ENCODE data around the gene MT3.

MT3 gene

DNA sequence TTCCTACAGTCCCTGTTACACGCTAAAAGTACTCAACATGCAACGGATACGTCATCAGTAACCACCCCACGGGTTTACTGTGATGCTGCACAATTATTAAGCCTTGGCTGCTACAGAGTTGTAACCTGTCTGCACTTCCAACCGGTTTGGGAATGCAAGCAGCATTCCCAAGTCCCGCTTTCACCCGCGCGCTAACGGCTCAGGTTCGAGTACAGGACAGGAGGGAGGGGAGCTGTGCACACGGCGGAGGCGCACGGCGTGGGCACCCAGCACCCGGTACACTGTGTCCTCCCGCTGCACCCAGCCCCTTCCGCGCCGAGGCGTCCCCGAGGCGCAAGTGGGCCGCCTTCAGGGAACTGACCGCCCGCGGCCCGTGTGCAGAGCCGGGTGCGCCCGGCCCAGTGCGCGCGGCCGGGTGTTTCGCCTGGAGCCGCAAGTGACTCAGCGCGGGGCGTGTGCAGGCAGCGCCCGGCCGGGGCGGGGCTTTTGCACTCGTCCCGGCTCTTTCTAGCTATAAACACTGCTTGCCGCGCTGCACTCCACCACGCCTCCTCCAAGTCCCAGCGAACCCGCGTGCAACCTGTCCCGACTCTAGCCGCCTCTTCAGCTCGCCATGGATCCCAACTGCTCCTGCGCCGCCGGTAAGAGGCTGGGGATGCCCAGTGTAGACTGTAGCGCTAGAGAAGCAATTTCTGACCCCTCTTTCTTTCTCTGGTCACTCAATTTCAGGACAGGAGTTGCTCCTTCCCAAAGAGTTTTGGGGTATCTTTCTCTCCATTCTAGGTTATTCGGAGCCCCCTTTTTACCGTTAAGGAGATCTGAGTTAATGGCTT, 18.9 kb downstream of the MT3 start, which contains the start of gene MT2A:
TSS of gene MT2A (plus strand) at position 542 of the 833 bp plus-strand sequence. CDS start at position 614, 72 bp downstream.
- peak within 1 kb of the TSS; percentile 59 for H3K4me3 ChIP-seq (ENCODE audit: low read depth, low read length)
- TF ChIP-seq, protein P1, sequence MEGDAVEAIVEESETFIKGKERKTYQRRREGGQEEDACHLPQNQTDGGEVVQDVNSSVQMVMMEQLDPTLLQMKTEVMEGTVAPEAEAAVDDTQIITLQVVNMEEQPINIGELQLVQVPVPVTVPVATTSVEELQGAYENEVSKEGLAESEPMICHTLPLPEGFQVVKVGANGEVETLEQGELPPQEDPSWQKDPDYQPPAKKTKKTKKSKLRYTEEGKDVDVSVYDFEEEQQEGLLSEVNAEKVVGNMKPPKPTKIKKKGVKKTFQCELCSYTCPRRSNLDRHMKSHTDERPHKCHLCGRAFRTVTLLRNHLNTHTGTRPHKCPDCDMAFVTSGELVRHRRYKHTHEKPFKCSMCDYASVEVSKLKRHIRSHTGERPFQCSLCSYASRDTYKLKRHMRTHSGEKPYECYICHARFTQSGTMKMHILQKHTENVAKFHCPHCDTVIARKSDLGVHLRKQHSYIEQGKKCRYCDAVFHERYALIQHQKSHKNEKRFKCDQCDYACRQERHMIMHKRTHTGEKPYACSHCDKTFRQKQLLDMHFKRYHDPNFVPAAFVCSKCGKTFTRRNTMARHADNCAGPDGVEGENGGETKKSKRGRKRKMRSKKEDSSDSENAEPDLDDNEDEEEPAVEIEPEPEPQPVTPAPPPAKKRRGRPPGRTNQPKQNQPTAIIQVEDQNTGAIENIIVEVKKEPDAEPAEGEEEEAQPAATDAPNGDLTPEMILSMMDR (IDR thresholded peaks at IDR 0.05; ENCODE audit: control insufficient read depth, extremely low read depth, insufficient read depth): no peak
- peak; percentile 92 for DNase-seq (ENCODE audit: low read depth)

DNA sequence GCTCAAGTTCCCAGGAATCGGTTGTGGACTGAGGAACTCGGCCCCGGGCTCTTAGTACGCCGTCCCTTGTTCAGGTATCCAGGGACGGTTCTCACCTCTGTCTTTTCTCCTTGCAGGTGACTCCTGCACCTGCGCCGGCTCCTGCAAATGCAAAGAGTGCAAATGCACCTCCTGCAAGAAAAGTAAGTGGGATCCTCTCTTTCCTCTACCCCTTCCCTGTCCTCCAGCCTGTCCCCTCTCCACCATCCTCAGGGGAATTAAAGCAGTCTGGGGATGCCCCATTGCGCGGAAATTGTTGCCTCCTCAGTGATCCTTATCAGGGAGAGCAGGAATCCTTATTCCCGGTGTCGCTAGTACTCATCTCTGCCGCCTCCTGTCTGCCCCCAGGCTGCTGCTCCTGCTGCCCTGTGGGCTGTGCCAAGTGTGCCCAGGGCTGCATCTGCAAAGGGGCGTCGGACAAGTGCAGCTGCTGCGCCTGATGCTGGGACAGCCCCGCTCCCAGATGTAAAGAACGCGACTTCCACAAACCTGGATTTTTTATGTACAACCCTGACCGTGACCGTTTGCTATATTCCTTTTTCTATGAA, 19.6 kb downstream of the MT3 start:
- TF ChIP-seq, protein P1 (IDR thresholded peaks at IDR 0.05; ENCODE audit: control insufficient read depth, extremely low read depth, insufficient read depth): peak; percentile 21
- no peak for DNase-seq (ENCODE audit: low read depth)
- peak overlapping the region; percentile 59 for H3K4me3 ChIP-seq (ENCODE audit: low read depth, low read length)

DNA sequence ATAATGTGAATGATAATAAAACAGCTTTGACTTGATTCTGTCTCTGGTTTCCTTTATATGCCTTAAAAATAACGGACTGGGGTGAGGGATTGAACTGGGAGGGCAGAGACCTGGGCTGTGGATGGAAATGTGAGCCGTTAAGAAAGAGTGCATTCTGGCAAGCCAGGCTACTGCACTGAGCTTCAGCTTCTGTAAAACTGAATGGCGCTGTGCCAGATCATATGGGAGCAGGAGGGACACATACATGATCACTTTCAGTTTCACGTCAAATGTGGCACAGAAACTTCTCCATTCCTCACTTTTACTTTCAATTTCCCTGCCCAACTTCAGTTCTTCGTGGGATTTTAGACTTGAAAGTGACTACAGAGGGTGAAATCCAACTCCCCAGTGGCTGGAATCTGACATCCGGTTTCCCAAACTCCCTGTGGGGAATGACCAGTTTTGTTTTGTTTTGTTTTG, 20.2 kb downstream of the MT3 start:
- DNase-seq (ENCODE audit: low read depth): no peak
- H3K4me3 ChIP-seq (ENCODE audit: low read depth, low read length): peak overlapping the region; percentile 59
- TF ChIP-seq, protein P1 (IDR thresholded peaks at IDR 0.05; ENCODE audit: control insufficient read depth, extremely low read depth, insufficient read depth): no peak

DNA sequence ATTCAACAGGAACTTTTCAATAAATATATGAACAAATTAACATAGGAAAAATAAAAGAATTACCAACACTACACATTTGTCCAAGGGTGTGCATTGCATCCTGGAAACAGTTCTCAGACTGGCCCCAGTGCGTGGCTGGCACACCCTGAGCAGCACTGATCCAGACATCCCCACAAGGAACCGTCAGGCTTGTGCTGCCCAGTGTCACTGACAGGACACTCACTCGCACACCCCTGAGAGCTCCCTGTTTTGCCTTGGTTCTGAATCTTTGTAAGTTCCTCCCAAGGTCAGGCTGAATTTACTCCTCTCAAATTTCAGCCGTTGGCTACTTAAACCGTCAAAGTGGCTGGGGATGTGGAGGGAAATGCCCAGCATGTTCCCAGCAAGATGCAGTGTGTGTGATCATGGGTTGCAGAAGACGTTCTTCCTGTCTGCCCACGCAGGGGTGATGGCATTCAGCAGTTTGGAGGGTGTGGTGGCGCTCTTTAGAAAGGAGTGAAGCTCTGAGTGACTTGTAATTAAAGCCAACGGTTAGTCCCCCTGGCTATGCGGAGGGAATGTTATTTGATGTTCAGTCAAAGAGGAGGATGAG, 20.8 kb downstream of the MT3 start:
- no peak overlapping the region for H3K4me3 ChIP-seq (ENCODE audit: low read depth, low read length)
- TF ChIP-seq, protein P1 (IDR thresholded peaks at IDR 0.05; ENCODE audit: control insufficient read depth, extremely low read depth, insufficient read depth): no peak
- no peak for DNase-seq (ENCODE audit: low read depth)

DNA sequence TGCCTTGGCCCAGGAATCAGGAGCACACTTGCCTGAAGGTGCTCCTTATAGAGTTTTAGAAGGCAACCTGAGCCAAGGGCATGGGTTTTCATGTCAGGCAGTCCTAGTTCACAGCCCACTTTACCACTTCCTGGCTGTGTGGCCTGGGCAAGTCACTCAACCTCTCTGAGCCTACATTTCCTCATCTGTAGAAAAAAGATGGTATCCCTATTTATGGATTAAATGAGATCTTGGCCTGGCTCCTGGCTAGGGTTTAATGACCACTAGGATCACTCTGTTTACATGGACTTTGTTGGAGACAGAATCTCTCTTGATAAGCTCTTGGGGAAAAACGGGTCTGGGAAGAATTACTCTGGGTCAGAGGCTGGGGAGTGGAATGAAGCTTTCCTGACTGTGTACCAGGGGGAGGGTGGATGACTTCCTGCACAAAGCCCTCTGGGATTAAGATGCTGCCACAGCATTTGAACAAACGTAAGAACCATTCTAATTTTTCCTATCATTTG, 21.3 kb downstream of the MT3 start:
- no peak overlapping the region for H3K4me3 ChIP-seq (ENCODE audit: low read depth, low read length)
- TF ChIP-seq, protein P1 (IDR thresholded peaks at IDR 0.05; ENCODE audit: control insufficient read depth, extremely low read depth, insufficient read depth): no peak
- no peak for DNase-seq (ENCODE audit: low read depth)

DNA sequence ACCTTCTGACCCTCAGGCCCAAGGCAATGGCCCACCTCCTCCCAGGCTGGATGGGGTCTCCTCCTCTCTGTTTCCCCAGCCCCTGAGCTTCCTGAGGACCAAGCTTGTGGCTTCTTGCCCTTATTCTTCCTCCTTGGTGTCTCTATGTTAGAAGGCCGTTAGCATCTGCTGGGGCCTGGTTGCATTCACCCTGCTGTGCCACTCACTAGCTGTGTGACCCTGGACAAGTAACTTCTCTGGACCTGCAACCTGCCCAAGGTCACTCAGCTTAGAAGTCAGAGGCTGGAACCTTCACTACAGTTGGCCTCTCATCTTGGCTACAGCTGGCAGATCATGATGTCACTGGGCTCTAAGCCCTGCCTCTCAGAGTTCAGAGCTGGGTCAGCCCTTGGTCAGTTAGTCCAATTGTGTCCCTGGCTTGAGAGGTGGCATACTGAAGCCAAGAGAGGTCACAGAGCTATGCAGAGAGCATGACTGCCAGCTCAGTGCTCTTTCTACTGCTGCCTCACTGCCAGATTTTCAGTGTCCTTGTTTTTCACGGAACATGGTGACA, 22.0 kb downstream of the MT3 start:
- TF ChIP-seq, protein P1 (IDR thresholded peaks at IDR 0.05; ENCODE audit: control insufficient read depth, extremely low read depth, insufficient read depth): no peak
- H3K4me3 ChIP-seq (ENCODE audit: low read depth, low read length): no peak overlapping the region
- no peak for DNase-seq (ENCODE audit: low read depth)

All from LNCaP clone FGC (cell line).